ENCODE results near the gene AKT3.
"Not testable (repeated sequence)": the region's sequence is repeated elsewhere in the genome, so short reads cannot be mapped to it uniquely, and the experiment has no call there.

Gene AKT3

DNA sequence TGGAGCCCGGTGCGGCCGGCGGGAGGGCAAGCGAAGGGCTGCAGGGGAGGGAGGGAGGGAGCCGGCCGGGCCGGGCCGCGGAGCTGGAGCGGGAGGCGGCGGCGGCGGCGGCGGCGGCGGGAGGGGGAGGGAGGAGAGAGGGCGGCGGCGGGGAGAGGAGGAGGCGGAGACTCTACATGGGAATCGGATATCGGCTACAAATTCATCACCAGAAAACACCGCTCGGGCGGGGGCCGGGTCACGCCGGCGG is at the start of gene AKT3:
AKT3 (minus strand) TSS at position 42 of the 250 bp plus-strand sequence. CDS start 7,073 bp downstream, outside the sequence.
- no peak for DNase-seq (ENCODE audit: low read depth in 2 of 2)

DNA sequence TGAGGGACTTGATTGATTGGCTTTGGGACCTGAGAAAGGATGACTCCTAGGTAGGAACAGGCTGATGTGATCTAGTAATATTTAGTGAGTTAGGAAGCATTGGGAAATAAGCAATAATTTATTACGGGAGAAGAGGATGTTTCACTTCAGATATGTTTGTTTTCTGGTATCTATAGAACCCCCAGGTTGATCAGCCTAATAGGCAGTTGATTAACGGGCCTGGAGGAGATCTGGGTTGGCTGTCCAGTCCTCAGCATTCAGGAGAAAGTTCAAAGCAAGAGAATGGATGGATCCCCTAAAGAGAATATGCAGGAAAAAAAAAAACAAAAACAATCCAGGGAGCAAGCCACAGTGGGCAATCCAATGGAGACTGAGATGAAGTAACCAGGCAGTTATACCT is 48.2 kb upstream of the AKT3 start:
- no peak for DNase-seq (ENCODE audit: low read depth in 2 of 2)

DNA sequence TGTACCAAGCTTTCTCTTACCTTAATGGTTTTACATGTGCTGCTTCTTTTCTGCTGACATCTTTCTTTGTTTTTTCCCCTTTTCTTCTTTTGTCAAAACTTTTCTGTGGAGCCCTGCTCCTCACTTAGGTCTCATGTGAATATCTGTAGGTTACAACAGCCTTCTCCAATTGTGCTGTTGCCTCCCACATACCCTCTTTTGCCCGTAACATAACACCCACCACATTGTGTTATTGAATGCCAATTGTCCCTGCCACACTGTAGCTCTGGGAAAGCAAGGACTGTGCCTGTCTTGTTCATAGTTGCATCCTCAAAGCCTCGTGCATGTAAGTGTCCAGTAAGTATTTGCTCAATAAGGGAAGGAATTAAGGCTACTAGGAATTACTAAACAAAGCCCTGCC is 46.3 kb upstream of the AKT3 start:
- DNase-seq (ENCODE audit: low read depth in 2 of 2) = no peak

DNA sequence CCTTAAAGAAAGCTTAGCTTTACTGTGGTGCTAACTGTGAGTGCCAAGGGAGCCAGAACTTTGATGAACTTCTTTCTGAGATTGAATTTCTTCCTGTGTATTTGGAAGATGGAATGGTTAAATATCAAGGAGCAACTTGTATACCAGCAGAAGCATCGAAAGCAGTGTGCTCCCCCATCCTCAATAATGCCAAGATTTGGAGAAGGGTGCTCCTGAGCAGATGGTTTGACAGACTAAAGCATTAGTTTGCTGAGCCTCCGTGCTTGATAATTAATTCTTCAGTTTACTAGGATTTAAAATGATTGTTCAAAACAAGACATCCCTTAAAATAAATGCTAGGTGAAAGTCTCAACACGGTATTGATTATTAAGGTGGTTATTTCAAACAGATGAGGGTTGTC is 42.4 kb upstream of the AKT3 start:
- no peak for DNase-seq (ENCODE audit: low read depth in 2 of 2)

DNA sequence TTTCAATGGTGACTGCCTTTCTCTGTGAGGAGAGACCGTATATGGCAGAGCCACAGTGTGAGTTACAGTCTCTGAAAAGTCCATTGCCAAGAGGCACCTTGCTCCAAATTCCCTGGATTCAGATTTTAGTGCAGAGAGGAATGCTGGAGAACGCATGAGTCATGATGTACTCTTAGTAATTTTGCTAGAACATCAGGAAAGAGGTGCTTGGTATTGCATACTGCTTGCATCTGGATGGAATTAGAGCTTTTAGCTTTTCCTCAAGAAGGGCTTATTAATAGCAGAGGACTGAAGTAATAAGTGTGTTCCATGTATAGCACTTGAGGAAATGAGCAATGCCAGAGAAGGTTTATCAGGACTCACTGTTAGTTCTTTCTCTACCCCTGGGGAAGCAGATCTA is 40.5 kb upstream of the AKT3 start:
- no peak for DNase-seq (ENCODE audit: low read depth in 2 of 2)

DNA sequence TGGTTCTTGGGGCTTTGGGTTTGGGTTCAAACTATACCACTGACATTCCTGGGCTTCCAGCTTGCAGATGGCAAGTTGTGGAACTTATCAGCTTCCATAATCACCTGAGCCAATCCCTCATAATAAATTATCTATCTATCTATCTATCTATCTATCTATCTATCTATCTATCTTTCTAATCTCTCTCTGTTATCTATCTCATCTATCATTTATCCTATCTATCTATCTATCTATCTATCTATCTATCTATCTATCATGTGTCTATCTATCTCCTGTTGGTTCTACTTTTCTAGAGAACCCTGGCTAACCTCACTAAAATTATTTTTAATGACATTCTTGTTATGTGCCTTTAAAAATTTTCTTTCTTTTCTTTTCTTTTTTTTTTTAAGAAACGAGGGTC is 35.8 kb upstream of the AKT3 start:
- no peak for DNase-seq (ENCODE audit: low read depth in 2 of 2)

DNA sequence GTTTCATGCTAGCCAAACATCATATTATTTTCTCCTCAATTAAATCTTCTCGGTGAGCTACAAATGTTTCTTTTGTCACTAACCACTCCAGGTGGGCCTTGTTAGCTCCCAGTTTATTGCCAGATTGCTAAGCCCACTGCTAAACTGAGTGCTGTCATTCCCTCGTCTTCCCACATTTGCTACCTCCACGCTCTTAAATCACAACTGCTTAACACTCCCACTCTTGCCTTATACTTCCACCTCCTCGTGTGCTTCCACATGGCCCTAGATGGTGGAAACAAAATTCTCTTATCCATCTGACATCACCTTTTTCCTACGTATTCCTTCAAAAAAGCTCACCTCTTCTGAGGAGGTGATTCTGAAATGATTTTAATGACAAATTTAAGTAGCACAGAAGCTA is 34.6 kb upstream of the AKT3 start:
- no peak for DNase-seq (ENCODE audit: low read depth in 2 of 2)

DNA sequence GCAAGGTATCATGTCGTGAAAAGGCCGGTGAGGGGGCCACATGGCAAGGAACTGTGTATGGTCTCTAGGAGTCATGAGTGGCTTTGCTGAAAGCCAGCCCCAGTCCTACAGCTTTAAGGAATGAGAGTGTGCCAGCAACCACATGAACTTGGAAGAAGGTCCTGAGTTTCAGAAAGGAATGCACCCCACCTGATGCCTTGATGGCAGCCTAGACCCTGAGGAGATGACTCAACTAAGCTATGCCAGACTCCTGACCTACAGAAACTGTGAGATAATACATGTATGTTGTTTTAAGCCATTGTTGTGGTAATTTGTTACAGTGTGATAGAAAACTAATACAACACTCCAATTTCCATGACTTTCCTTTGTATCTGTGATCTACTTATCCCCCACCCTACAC is 33.5 kb upstream of the AKT3 start:
- no peak for DNase-seq (ENCODE audit: low read depth in 2 of 2)

DNA sequence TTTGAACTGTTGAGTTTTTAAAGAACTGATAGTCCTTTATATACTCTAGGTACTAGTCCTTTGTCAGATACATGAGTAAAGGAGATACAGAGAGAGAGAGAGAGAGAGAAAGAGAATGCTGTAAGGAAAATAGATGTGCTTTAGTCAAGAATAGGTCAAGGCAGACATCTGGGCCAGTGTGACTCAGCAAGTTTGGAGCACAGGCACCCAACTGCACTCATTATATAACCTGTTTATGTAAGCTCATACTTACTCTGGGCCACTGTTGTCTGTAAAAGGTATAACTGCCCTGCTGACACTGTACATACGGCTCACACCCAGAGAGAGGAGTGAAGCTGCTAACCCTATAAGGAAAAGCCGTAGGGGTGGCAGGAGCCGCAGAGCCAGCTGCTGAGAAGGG is 32.2 kb upstream of the AKT3 start:
- no peak for DNase-seq (ENCODE audit: low read depth in 2 of 2)

DNA sequence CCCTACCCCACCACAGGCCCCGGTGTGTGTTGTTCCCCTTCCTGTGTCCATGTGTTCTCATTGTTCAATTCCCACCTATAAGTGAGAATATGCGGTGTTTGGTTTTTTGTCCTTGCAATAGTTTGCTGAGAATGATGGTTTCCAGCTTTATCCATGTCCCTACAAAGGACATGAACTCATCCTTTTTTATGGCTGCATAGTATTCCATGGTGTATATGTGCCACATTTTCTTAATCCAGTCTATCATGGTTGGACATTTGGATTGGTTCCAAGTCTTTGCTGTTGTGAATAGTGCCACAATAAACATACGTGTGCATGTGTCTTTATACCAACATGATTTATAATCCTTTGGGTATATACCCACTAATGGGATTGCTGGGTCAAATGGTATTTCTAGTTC is 27.0 kb upstream of the AKT3 start:
- DNase-seq (ENCODE audit: low read depth in 2 of 2) = not testable (repeated sequence)

DNA sequence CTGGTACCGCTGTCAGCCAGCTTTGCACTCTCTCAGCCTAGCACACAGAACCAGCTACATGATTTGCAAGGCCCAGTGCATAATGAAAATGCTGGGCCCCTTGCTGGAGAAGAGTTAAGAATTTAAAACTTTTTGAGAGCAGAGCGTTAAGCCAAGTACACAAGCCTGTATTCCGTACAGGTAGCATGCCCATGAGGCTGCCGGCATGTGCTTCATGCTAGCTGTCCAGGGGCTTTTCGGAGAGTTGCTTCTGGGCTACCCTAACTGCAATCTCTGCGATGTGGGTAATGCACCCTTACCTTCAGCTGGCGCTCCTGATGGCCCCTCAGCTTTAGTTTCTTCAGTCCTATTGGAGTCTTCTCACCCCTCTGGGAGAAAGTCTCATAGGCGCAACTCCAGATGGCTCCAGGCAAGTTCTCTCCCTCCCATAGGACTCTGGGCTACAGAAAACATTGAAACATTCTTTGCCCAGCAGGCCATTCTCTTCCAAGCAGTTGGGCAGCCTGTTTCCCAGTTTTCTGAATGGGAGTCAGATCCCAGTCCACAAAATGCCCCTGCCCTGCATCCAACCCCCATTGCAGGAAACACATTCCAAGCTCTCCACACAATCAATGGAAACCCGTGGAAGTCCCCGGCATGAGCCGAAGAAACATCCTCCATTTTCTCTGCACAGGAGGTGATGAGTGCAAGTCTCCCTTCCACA is 5.7 kb upstream of the AKT3 start:
- DNase-seq (ENCODE audit: low read depth in 2 of 2) = no peak

DNA sequence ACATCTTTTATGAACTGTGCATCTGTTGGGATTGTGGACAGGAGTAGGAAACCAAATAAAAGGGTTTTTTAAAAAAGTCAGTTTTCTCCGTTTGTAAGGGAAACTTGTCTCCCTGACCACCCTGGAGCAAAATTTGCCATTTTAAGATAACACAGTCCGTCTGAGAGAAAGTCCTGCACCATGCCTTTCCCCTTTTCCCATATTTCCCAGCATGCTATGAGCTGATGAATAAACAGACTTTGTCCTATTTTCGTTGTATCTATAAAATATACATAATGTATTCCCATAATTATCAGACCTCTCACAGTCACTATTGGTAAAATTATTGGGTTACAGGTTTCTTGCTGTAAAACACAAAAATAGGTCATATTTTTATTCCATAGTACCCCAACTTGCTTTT is 1.7 kb upstream of the AKT3 start:
- DNase-seq (ENCODE audit: low read depth in 2 of 2) = no peak

DNA sequence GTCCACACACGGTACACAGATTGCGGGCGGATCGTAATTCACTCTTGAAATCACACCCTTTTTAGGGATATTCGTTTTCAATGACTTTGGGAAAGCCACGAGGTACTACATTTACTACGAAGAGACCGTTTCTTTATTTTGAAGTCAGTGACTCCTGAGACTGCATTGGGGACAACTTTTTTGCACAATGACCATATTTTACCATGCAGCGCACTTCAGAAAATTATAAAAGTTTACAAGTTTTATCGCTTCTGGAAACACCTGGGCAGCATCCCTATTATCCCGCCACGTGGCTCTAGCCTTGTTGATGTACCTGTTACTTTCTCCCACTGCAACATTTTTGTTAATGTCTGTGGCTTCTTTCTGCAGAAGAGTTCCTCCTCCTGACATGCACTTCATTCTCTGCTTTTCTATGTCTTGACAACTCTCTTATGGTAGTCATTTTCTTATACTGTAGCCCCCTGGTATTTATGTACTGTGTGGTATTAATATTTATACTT is 1.3 kb upstream of the AKT3 start:
- no peak for DNase-seq (ENCODE audit: low read depth in 2 of 2)

DNA sequence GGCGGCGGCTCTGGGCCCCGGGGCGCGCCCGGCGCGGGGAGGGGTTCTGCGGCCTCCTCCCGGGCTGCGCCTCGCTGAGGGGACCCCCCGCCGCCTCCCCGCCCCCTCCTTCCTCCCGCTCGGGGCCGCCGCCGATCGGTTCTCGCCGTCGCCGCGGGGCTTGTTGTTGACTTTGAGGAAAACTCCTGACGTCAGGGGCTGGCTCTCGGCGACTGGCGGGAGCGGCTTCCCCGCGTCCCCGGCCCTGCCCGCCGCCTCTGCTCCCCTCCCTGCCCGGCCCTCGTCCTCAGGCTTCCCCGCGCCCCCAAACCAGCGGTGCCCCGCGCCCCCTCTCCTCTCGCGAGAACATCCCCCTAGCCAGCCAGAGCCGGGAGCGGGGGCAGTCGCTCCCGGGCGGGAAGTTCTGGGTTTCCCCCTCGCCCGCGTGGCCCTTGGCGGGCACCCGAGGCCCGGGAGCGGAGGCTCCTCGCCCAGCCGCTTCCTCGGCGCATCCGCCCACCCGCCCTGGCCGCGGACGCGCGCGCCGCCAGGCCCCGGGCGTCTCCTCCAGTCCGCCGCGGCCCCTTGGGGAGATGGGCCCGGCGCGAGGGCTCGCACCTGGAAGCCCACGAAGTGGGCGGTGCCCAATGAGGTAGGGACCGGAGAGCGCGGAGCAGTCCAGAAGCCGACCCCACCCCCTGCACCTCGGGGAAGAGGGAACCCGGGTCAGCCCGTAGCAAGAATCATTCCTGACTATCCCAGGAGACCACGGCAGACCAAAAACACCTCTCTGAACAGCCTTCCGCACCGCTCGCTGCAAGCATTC is 611 bp upstream of the AKT3 start:
- peak; percentile 65 to 72 for DNase-seq (ENCODE audit: low read depth in 2 of 2)

DNA sequence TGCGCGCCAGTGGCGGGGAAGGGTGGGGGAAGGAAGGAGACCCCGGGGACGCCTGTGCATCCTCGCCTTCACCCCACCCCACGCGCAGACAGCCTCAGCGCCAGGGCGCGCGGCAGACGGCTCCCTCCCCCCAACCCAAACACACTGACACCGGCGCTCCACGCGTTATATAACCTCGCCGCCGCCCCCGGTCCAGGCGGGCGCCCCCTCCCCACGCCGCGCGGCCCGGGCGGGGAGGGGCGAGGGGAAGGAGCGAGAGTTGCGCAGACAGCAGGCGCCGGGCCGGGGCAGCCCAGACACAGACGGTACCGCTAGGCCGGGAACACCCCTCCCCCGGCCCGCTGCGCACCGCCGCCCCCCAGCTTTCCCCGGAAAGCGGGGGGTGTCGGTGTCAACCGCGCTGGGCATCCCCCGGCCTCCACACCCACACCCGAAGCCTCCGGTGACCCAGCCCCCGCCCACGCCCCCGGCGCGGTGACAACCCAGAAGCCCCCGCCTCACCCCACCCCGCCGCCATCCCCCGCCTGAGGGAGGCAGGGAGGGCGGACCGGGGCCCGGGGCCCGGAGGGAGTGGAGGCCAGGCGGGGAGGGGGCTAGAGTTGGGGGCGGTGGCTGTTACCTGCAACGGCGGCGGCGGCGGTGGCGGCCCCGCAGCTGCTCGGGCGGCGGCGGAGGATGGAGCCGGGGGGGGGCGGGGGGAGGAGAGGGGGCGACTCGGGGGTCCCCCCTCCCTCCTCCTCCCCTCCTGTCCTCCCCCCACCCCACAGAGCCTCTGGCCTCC is 432 bp downstream of the AKT3 start:
- peak; percentile 54 to 65 for DNase-seq (ENCODE audit: low read depth in 2 of 2)

DNA sequence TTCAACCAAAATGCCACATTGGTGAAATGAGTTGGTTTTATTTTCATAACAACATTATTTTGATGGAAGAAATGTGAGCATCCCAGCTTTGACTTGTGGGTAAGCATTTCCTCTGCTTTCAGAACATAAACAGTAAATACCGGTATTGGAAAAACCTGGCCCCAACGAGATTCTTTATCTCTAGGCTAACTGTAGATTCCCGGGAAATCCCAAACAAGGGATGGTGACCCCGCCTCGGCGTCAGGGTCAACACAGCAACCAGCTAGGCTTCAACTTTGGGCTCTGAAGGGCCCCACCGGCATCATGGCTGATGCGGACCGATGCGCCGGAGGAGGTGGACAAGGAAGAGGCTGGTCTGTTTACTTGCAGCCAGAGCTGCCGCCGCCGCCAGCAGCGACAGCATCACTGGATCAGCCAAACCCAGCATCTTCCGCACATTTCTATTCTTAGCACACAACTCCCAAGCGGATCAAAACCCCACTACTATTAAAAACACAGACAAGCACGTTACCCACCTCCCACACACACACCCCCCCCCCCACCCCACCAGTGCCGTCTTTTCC is 1.1 kb downstream of the AKT3 start:
- peak; percentile 15 to 20 for DNase-seq (ENCODE audit: low read depth in 2 of 2)

DNA sequence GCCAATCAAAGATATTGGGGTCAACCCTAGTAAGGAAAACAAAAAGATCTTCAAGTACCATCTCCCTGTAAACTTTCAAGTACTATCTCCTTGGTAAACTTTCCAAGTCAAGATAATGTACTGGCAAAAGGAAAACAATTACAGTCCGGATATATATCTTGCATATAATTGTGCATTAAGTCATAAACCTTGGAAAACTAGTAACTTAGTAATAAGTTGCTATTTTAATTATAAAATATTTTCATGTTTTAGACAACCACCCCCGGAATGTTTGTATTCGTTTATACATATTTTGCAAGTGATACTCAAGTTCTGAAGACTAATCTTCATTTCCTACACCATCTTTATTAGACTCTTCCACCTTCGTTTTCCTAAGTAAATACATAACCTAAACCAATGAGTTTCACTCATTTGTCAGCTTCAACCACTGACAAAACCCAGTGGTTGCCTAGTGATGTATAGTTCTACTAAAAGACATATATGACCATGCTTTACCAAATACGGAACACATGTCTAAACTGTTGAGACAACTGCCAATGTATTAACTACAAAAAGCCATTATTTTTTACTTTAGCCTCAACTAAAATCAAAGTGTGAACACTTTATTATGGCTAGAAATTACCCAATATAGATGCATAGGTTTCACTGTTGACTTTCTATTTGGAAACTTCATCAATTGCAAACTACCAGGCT is 1.7 kb downstream of the AKT3 start:
- no peak for DNase-seq (ENCODE audit: low read depth in 2 of 2)

DNA sequence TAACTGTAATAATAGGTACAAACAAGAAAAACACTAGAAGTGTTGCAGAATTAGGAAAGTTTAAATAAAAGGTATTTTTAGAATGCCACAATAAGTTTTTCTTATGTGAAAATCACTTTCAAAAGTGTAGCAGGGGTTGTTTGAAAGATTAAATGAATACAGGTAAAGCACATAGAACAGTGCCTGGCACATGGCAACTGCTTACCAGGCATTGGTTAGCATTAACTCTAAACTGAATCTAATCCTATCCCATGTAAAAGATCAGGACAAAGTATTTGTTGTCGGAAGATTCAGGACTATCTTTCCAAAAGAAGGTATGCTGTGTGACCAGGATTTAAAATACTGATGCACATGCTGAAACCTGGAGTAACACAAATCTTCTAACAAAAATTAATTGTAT is 3.3 kb downstream of the AKT3 start:
- no peak for DNase-seq (ENCODE audit: low read depth in 2 of 2)

DNA sequence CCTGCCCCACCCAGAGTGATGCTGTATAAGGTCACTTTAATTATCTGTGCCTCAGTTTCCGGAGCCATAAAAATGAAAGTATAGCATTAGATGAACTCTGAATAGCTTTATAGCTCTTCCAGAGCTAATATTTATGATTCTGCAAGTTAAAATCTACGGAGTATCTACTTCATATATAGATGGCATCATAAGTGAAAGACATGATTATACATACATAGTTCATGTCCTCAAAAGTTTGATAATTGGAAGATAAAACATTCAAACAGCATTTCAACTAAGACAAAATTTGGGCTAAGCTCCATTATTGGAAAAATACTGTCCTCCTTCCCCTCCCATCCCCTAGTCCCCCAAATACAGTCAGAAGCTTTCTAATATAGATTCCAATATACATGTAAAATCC is 4.2 kb downstream of the AKT3 start:
- DNase-seq (ENCODE audit: low read depth in 2 of 2) = no peak

DNA sequence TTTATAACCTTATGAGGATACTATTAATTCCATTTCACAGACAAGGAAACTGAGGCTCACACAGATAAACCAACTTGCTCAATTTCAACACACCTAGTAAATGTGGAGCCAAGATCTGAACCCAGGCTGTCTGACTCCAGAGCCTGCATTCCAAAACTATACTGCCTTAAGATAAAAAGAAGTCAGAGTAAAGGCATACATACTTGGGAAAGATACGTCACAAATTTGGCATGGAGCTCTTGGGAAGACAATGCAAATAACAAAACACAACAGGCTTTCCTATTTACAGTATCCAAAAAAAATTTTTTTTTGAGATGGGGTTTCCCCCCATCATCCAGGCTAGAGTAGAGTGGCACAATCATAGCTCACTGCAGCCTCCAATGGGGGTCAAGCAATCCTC is 5.9 kb downstream of the AKT3 start:
- DNase-seq (ENCODE audit: low read depth in 2 of 2) = no peak

DNA sequence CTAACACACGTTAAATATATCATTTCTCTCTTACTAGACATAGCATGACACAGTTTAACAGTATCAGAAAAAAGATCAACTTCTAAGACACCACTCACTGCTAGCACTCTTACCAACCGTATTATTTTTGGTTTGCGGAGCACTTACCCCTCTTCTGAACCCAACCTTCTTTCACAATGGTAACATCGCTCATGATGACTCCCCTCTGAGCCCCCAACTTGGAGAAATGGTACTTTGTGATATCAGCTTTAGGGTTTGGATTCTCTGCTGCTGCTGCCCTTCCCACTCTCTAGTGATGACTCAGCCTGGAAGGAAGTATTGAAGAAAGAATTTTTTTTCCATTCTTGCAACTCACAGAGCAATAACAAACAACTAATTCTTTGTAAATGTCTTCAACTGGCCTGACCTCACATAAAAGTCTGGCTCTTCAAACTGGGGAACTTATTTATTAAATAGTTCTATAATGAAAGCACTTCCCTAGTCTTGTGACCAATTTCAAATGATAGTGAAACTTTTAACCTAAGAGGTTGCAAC is 7.0 kb downstream of the AKT3 start:
- no peak for DNase-seq (ENCODE audit: low read depth in 2 of 2)

DNA sequence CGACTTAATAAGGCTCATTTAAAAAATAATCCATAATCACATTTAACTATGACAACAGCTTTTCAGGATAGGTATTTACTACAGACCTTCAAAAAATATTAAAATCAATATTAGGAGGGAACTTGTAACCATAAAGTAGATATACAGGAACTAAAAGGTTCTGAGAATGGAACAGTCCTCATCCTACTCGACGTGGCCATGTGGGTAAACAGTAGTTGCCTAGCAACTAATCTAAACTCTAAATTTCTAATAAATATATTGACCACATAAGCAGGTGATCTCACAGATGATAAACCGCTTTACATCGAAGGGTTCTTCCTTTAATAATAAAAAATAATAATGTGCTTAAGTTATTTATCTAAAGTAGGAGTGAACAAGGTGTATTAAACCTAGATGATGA is 7.9 kb downstream of the AKT3 start:
- no peak for DNase-seq (ENCODE audit: low read depth in 2 of 2)

Data from stimulated activated CD4-positive, alpha-beta T cell treated with anti-CD3 and anti-CD28 coated beads, Interleukin-1b, Interleukin-23, amount 100 ng/mL, for 1 hour (primary cell).